Gastroesophageal sphincter (tissue), 3 donors: Measurements from ENCODE around the gene EXOC6B.

Source experiments
- EP300 ChIP-seq: sonication (generic); formaldehyde crosslinking; IDR thresholded peaks from one replicate; pipeline ENCODE4 v1.6.1; 2017; ENCODE audit warnings: antibody characterized with exemption, mild to moderate bottlenecking
- TF ChIP-seq, protein P1 (sequence below), 4 experiments: fragments of 200-600 bp in 2 of 4; fragments of 450-650 bp in 2 of 4; sonication (generic) in 1 of 4; IDR thresholded peaks; one replicate each; pipeline ENCODE4 v1.5.1; 2017 to 2019; ENCODE audit warnings: antibody characterized with exemption in 4 of 4, mild to moderate bottlenecking in 2 of 4, moderate library complexity in 2 of 4

DNA sequence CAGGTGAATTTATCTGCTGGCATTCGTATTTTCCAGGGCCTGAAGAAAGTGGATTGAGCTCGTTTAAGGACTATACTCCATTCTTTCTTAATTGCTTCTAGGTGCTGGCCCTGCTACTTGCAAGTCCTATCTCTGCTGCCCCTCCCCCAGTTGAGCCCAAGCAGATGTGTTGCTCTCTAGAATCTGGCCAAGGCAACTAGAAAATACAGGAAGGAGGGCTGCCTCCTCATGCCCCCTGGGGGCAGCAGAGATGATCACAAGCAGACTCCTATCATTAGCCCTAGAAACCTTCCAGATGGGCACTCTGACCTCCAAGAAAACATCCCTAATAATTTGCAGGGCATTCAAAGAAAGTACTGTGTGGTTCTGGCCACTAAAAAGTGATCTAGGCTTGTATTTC, 605.7 kb downstream of the EXOC6B start:
- TF ChIP-seq, protein P1, sequence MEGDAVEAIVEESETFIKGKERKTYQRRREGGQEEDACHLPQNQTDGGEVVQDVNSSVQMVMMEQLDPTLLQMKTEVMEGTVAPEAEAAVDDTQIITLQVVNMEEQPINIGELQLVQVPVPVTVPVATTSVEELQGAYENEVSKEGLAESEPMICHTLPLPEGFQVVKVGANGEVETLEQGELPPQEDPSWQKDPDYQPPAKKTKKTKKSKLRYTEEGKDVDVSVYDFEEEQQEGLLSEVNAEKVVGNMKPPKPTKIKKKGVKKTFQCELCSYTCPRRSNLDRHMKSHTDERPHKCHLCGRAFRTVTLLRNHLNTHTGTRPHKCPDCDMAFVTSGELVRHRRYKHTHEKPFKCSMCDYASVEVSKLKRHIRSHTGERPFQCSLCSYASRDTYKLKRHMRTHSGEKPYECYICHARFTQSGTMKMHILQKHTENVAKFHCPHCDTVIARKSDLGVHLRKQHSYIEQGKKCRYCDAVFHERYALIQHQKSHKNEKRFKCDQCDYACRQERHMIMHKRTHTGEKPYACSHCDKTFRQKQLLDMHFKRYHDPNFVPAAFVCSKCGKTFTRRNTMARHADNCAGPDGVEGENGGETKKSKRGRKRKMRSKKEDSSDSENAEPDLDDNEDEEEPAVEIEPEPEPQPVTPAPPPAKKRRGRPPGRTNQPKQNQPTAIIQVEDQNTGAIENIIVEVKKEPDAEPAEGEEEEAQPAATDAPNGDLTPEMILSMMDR (IDR thresholded peaks at IDR 0.05) = no peak
- no peak for TF ChIP-seq EP300
